Activated T-cell treated with anti-CD3 and anti-CD28 coated beads, Interleukin-2, amount 50 U/mL, for 48 hours (primary cell): ENCODE results near the gene APBB3.

Experiments
- DNase-seq, 2 experiments: peaks; one replicate each; pipeline ENCODE4 v3.0.0-alpha.2; 2020

The APBB3 gene

DNA sequence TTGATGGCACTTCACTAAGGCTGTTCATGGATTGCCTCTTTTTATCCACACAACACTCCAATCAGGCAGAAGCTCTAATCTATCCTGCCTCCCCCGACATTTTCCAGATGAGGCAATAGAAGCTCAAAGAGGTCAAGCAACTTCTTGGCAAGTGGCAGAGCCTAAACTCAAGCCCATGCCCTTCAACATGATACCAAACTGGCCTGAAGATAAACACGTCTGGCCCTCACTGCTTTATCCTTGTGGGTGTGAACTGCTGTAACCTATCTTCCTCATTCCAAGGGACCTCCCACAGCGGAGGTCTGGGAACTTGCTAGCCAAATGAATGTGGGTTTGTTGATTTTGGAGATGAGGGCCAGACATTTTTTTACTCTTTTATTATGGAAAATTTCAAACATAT lies 9.8 kb upstream of the APBB3 start:
- no peak for DNase-seq

DNA sequence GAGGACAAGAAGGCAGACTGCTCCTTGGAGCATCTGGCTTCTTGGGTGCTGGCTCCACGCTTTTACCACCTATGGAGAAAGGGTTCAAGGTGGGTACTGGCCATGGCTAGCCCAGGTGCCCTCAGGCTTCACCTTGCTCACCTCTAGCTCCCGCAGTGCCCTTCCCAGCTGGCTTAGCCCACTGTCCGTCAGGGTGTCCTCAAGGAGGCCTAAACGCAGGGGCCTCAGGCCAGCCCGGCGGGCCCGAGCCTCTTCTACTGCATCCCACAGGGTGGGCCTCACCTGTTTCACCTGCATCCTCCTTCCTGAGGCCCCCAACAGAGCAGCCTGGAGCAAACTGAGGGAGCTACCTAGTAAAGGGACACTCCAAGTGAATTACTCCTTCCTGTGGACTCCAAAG lies 9.3 kb upstream of the APBB3 start:
- no peak for DNase-seq

DNA sequence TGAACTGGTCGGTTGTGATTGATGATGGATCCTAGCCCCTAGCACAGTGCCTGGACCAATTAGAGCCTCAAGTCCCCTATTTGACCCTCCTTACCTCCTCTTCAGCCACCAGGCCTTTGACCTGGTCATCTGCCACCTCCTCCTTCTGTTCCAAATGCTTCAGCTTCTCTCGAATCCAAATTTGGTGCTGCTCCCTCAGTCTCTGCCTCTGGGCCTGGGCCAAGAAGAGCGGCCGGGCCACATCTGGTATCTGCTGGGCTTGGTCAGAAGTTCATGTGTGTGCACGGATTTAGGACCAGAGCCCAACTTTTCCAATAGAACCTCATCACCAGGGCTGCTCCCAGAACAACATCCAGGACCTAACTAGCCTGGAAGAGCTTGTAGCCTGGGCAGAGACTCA lies 6.7 kb upstream of the APBB3 start:
- DNase-seq: peak in 1 of 2 experiments; percentile 7

DNA sequence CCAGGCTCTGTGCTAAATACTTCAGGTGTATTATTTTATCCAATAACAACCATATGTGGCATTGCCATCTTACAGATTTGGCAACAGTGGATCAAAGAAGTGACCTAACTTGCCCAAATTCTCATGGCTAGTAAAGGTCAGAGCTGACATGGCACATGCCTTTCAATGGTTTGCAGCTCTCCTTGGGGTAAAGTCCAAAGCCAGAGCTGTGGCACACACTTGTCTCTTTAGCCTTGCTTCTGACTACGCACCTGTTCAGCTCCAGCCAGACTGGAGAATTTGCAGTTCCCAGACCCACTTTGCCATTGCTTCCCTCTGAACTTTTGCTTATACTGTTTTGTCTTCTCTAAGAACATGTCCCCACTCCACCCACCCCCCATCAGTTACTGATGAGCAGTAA lies 6.1 kb upstream of the APBB3 start:
- DNase-seq: peak in 1 of 2 experiments; percentile 11

DNA sequence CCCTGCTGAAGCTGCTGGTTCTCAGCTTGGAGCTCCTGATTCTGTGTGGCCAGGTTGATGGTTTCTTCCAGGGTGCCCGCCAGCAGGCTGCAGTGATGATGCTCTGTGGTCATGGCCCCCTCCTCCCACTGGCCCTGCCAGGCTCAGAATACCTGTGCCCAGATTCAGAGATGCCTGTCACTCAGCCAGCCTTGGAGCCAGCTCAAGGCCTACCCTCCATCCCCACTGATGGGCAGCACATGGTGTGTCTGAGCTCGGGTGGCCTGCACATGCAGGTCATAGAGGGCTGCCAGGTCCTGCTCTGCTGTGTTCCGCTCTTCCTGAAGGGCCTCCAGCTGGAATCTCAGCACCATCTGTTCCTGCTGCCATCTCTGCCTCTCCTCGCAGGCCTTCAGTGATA lies 5.7 kb upstream of the APBB3 start:
- DNase-seq: peak in 1 of 2 experiments; percentile 13

DNA sequence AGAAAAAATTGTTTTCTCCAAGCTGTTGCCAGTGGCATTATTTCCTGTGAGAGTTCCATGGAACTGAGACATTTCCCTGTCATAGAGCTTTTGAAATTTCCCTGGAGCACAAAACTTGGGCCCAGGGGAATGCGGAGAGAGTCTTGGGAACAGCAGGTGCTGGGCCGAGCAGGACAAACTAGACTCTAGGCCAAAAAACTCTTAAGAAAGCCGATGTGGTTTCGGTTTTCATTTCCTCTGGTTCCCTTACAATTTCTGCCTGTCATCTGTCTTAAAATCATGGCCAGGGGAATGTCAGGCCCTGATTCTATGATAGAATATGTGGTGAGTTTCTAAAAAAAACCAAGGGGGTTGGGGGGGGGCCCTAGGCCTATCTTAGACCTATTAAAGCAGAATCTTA lies 4.8 kb upstream of the APBB3 start:
- DNase-seq: peak in 1 of 2 experiments; percentile 15

DNA sequence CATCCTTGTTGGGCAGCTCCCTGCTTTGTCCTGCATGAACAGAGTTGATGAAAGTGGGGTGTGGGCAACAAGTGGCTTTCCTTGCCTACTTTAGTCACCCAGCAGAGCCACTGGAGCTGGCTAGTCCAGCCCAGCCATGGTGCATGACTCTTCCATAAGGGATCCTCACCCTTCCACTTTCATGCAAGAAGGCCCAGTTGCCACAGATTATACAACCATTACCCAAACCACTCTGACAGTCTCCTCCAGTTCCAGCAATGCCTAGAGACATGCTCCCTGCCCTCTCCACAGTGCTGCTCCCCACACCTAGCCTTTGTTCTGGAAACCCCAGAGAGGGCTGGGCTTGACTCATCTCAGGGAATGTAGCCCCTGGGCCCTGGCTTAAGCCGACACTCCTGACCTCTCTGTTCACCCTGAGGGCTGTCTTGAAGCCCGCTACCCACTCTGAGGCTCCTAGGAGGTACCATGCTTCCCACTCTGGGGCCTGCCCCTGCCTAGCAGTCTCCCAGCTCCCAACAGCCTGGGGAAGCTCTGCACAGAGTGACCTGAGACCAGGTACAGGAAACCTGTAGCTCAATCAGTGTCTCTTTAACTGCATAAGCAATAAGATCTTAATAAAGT lies 4.2 kb upstream of the APBB3 start:
- DNase-seq: peak in 1 of 2 experiments; percentile 17

DNA sequence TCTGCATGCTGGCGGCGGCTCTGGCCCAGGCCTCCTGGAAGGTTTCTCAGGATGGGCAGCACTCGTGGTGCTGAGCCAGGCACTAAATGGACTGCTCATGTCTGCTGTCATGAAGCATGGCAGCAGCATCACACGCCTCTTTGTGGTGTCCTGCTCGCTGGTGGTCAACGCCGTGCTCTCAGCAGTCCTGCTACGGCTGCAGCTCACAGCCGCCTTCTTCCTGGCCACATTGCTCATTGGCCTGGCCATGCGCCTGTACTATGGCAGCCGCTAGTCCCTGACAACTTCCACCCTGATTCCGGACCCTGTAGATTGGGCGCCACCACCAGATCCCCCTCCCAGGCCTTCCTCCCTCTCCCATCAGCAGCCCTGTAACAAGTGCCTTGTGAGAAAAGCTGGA lies 3.5 kb upstream of the APBB3 start:
- no peak for DNase-seq

DNA sequence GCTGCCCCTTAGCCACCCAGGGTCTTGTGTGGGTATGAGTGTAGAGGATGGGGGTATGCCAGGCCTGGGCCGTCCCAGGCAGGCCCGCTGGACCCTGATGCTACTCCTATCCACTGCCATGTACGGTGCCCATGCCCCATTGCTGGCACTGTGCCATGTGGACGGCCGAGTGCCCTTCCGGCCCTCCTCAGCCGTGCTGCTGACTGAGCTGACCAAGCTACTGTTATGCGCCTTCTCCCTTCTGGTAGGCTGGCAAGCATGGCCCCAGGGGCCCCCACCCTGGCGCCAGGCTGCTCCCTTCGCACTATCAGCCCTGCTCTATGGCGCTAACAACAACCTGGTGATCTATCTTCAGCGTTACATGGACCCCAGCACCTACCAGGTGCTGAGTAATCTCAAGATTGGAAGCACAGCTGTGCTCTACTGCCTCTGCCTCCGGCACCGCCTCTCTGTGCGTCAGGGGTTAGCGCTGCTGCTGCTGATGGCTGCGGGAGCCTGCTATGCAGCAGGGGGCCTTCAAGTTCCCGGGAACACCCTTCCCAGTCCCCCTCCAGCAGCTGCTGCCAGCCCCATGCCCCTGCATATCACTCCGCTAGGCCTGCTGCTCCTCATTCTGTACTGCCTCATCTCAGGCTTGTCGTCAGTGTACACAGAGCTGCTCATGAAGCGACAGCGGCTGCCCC lies 2.9 kb upstream of the APBB3 start:
- peak in 1 of 2 experiments; percentile 13 for DNase-seq

DNA sequence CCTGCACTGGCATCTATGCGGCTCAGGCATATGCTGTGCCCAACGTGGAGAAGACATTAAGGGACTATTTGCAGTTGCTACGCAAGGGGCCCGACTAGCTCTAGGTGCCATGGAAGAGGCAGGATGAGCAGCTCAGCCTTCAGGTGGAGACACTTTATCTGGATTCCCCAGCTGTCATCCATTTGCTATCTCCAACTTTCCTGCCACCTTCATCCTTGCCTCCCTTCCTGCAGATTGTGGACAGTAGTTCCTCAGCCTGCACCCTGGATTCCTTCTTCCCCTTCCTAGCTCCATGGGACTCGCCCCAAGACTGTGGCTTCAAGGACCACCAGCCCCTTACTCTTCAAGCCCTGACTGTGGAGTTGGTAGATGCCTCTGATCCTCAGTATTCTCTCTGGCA lies 2.3 kb upstream of the APBB3 start:
- DNase-seq: peak in 1 of 2 experiments; percentile 1

DNA sequence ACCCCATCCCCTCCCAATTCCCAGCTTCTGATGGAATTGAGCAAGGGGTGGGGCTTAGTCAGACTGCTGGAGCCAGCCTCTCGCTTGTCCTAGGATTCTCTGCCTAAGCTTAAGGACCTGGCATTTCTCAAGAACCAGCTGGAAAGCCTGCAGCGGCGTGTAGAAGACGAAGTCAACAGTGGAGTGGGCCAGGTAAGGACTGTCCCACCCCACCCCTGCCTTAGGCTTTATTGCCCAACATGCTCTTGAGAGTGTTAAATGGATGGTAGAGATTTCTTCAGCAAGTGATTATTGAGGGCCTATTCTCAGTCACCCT lies 1.3 kb upstream of the APBB3 start:
- DNase-seq: peak in 1 of 2 experiments; percentile 15

DNA sequence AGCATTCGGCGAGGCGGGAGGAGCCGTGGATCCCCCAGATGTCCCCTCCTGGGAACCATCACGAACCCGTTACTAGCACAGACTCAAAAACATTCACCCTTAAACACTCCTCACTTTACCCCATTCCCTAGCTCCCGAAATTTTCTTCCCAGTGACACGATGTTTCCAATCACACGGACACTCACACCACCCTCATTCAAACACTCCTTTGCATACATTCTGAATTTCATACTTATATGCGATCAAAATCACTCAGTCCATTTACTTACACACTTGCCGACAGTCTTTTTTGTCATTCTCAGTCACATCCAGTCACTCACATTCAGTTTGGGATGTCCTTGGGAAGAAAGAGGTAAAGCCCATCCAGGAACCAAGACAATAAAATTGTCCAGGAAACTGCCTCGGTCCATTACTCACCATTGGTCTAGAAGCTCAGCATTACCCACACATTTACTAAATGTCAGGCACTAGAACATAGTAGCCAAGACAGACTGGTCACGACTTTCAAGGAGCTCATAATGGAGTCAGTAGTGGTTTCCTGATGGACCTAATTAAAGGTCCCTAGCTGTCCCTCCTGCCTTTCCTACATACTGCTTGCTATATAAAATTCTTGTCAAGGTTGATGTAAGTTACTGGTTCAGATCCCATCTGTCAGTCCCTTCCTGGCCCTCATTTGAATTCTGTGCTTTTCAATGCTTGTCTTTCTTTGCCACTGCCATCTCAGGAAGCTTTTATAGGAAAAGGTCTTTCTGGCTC lies 804 bp upstream of the APBB3 start:
- DNase-seq: no peak

DNA sequence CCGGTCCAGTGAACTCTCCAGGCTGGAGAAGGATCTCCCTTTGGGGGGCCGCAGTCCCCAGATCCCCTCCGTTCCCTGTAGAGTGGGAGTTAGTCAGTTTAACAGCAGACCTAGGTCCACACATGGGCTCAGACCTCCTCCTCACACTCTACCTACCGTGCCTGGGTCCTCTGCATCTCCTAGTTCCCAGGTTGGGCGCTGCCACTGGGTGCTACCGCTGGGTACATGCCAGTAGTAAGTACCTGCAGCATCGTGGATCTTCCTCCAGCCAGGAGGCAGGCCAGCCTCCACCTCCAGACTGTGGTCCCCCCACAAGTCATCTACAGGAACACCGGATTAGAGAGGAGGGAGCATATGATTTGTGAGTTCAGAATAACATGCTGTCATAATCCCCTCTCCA lies 802 bp downstream of the APBB3 start:
- DNase-seq: no peak

DNA sequence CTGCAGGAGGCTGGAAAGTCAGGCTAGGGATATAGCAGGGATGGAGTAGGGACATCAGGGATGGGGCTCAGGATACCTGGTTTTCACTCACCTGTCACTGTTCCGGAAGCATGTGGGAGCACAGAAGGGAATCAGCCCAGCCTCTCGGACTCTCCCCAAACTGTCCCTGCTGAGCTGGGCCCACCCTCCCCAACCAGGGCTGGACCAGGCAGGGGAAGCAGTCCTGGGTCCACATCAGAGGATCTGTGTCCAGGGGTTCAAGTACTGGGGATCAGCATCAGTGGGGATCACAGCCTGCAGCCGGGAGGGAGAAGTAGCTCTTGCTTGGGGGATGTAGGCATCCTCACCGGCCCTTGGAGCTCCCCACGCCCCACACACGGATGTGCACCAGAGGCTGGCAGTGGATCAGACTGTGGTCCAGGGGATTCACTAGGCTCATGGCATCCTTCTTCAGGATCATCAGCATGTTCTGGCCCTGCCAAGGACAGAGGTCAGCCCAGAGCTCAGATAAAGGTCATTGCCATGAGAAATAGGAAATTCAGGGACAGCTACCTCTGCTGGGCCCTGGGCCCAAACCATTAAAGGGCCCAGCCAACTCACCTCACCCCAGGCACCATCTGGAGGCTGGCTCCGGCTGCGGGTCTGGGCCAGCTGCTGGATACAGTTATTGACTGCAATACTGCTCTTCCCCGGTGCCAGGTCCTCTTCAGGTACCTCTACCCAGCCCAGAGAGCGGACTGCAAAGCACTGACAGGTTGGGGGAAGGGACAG lies 2.5 kb downstream of the APBB3 start:
- no peak for DNase-seq

DNA sequence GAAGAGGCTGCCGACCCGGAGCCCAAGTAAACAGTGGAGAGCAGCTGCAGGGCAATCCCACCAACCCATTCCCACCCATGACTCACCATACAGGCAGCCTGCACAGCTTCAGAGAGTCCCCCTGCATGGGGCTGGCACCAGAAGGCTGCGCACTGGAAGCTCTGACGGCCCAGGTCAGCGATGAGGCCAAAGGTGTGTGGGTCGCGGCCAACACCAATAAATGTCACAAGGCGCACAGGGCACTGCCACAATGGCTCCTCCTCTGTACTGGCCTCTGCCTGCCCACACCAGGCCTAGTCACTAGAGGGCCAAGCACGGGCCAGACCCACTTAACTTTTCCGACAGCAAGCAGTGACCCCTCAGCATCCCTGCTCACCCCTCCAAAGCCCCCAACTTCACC lies 4.2 kb downstream of the APBB3 start:
- DNase-seq: no peak

DNA sequence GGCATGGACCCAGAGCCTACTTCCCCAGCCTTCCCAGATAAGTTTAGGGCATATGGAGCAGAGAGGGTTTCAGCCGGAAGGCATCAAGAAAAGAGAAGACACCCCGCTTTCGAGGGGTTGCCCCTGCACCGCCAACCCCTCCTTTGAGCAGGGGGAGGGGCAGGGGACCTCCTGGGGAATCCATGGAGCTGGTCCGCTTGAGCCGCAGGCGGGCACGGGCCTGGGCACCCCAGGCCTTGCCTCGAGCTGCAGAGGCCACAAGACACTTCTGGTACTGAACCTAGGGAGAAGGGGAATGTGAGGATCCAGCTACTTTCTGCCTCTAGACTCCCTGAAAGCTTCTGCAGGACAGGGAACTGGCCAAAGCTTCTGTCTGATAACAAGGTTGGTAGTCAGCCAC lies 5.9 kb downstream of the APBB3 start:
- DNase-seq: no peak

DNA sequence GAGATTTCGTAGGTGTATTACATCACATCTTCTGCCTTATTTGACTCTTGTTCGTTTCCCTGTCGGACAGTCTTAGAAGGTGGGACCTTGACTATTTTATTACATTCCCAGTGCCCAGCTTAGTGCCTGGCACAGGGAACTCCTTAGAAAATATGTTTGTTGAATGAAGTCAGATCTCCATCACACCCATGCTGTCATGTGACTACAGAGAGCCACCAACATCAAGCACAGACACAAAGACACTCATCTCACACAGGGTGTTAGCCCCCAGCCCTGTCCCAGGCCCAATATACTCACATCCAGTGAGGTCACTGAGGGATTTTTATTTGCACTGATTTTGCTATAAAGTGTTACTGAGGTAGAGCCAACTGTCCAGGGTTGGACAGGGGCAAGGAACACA lies 6.4 kb downstream of the APBB3 start:
- no peak for DNase-seq

DNA sequence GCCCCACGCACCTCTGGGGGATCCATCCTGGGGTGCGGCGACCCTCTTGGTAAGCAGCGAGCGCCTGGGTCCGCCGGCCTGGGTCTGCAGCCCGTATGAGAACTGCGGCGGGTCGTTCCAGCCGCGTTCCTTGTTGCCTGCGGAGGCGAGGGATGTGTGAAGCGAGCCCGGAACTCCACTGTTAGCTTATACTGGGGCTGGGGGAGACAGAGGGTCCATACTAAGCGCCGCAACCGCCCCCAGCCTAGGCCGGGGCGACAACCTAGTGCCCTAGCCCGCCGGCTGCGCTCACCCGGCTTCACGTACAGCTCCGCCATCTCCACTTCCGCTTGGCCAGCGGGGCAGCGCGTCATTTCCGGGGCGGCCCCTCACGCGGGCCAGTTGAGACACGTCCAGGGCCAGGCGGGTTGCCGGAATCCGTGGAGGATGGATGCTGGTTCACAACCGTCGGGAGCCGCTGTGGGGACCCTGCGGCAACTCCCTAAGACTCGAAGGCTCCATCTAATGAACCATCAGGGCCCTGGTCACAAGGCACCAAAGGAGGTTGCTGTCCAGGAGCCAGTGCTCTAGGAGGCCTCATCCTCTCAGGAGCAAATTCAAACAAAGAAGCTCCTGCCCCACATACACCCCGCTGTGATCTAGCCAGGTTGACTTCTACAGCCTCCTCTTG lies 7.1 kb downstream of the APBB3 start, which contains the start of gene SRA1:
Gene SRA1 (minus strand): TSS at position 338 of the 670 bp plus-strand sequence. CDS start 21 bp downstream, at position 317.
- peak; percentile 91 to 93 for DNase-seq

DNA sequence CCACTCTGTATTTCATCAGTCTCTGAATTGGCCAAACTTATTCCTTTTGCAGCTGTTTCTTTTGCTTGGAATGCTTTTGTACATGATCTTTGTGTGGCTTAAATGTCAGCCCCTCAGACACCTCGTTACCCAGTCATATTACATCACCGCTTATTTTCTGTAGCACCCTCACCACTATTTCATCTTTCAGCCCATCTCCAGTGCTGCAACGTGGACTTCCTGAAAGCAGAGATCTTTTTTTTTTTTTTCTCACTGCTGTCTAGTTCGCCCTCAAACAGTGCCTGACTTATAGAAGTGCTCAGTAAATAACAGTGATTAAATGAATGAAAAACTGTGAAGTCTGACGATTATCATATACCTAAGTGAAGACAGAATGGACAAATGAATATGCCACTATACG lies 8.0 kb downstream of the APBB3 start:
- no peak for DNase-seq

DNA sequence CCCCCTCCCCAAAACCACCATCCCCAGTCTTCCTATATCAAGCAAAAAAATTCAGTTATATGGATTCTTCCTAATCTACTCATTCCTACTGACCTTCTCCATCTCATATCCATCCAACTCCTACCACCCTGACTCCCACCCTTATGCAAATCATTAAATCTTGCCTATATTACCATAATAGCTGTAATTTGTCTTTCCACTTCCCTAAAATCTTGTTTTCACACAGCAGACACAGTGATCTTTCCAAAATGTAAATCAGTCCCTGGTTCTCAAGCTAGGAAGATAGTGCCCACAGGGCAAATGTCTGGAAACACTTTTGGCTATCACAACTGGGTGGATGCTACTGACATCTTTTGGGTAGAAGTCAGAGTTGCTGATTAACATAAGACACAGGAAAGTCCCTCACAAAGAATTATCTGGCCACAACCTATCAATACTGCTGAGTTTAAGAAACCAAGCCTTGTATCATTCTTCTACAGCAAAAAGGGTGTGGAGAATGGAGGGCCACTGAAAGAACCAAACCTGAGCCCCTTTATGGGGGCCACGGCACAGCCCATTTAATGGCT lies 8.6 kb downstream of the APBB3 start:
- no peak for DNase-seq

DNA sequence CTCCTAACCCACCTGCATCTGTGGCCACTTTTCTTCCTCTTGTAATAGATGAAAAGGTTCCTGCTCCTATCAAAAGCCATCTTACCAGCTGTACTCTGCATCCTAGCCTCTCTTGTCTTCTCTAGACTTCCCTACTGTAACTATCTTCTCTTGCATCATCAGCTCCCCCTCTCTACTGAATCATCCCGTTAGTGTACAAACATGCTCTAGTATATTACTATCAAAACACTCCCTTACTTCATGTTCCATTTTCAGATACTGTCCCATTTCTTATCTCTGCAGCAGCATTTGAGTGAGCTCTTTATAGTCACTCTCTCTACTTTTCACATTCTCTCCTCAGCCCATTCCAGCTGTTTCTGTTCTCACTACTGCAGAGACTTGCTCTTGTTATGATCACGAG lies 9.9 kb downstream of the APBB3 start:
- DNase-seq: no peak

DNA sequence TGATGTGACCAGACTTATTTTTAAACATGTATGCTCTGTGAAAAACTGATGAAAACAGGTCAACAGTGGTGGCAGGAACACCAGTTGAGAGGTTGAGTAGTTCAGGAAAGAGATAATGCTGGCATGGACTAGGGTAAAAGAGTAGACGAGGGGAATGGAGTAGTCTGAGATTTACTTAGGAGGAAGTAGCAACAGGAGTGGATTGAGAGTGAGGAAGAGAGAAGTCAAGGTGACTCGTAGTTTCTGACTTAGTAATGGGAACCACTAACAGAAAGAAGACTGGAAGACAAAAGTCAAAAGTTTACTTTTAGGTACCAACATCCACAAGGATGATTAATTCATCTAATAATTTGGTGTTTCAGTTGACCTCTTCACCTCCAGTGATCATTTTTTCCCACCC lies 10.7 kb downstream of the APBB3 start:
- no peak for DNase-seq

DNA sequence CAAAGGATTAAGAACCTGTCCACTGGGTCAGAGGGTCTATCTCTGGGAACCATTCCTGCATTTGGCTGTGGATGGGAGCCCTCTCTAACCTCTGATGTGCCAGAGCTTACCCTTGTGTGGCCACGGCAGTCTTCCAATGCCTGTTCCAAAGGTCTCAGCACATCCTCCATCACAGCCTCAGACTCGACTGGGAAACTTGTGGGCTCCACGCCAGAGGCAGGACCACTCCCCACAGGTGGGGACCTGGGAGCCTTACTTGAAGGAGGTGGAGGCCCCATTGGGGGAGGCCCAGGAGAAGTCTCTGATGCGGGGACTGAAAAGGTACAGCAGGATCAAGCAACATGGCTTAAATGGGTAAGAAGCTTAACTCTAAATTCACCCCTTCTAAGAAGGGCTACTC lies 12.5 kb downstream of the APBB3 start:
- no peak for DNase-seq
